B cell (primary cell): ENCODE results near the gene PACRG. TPM values are rescaled to one million over a fixed set of nuclear protein-coding genes. Genes with fewer than 3 reads are reported as not detected.

Experiments
- ATAC-seq: fragments of 200-7000 bp; cut with Tn5 transposase; one replicate; pipeline ENCODE4 v1.10.0; 2021; ENCODE audit warnings: low read depth, mild to moderate bottlenecking, moderate number of reproducible peaks, moderate library complexity
- CTCF ChIA-PET: fragments of 350-600 bp; sonication (Branson Sonifier 250); formaldehyde crosslinking; loops from one replicate; lab custom pipeline; 2021; ENCODE audit warnings: antibody characterized with exemption, inconsistent platforms; lab: Charles Lee
- POLR2A ChIA-PET: fragments of 350-600 bp; sonication (Branson Sonifier 250); formaldehyde crosslinking; loops from one replicate; lab custom pipeline; 2021; ENCODE audit warnings: antibody characterized with exemption; lab: Charles Lee
- DNase-seq: peaks from one replicate; pipeline ENCODE4 v3.0.0; 2013
- H2AFZ ChIP-seq: 2 replicates; pipeline ENCODE4 v1.6.1; 2012; ENCODE audit warnings: mild to moderate bottlenecking, low read depth, low read length; ENCODE audit not compliant: insufficient read depth, poor library complexity, severe bottlenecking
- H3K27ac ChIP-seq, 2 donors: 1 replicate in 1 of 2; 2 replicates in 1 of 2; pipeline ENCODE4 v1.5.1; 2012 to 2013; ENCODE audit warnings: low read length in 2 of 2, mild to moderate bottlenecking in 2 of 2, moderate library complexity in 1 of 2
- H3K27me3 ChIP-seq, 4 experiments: fragments of 200-600 bp in 1 of 4; sonication (generic) in 1 of 4; replicated peaks in 1 of 4; 1 replicate in 2 of 4; 2 replicates in 2 of 4; pipeline versions ENCODE4 v1.6.1 to v1.7.0; 2013 to 2016; ENCODE audit warnings: low read length in 3 of 4, mild to moderate bottlenecking in 2 of 4, mixed read lengths in 1 of 4, moderate library complexity in 1 of 4; ENCODE audit not compliant: insufficient read depth in 4 of 4, control insufficient read depth in 3 of 4; ENCODE audit errors: control extremely low read depth in 1 of 4
- H3K36me3 ChIP-seq, 2 experiments: replicated peaks in 1 of 2; 1 replicate in 1 of 2; 2 replicates in 1 of 2; pipeline versions ENCODE4 v1.6.1 to v1.7.1; 2013; ENCODE audit warnings: low read length in 1 of 2; ENCODE audit not compliant: insufficient read depth in 2 of 2, control insufficient read depth in 1 of 2; ENCODE audit errors: control extremely low read depth in 1 of 2, extremely low read depth in 1 of 2
- H3K4me1 ChIP-seq, 2 donors: fragments of 200-600 bp in 1 of 2; sonication (generic) in 1 of 2; 1 replicate in 1 of 2; 2 replicates in 1 of 2; pipeline versions ENCODE4 v1.5.1 to v1.6.1; 2013 to 2017; ENCODE audit warnings: low read length in 2 of 2; ENCODE audit not compliant: control insufficient read depth in 2 of 2, insufficient read depth in 2 of 2
- H3K4me2 ChIP-seq: replicated peaks from 2 replicates; pipeline ENCODE3; 2012; ENCODE audit warnings: mild to moderate bottlenecking, low read depth, low read length; ENCODE audit not compliant: poor library complexity, severe bottlenecking
- H3K4me3 ChIP-seq, 5 experiments: fragments of 200-600 bp in 1 of 5; sonication (generic) in 1 of 5; 1 replicate in 3 of 5; 2 replicates in 2 of 5; pipeline versions ENCODE4 v1.5.1 to v1.7.0; 2011 to 2016; ENCODE audit warnings: low read length in 4 of 5, mild to moderate bottlenecking in 4 of 5, low read depth in 2 of 5, control low read depth in 1 of 5, moderate library complexity in 1 of 5; ENCODE audit not compliant: insufficient read depth in 1 of 5; ENCODE audit errors: control extremely low read depth in 1 of 5, extremely low read depth in 1 of 5
- H3K79me2 ChIP-seq: fragments of 200-600 bp; sonication (generic); one replicate; pipeline ENCODE4 v1.6.0; 2016; ENCODE audit warnings: low read length; ENCODE audit not compliant: control insufficient read depth, insufficient read depth
- H3K9ac ChIP-seq: fragments of 200-600 bp; sonication (generic); 2 replicates; pipeline ENCODE4 v1.6.1; 2017; ENCODE audit warnings: mild to moderate bottlenecking, low read length, moderate library complexity
- H3K9me3 ChIP-seq, 3 donors: one replicate each; pipeline versions ENCODE4 v1.6.1 to v1.7.1; 2013; ENCODE audit warnings: low read length in 2 of 3; ENCODE audit not compliant: control insufficient read depth in 2 of 3, insufficient read depth in 1 of 3; ENCODE audit errors: control extremely low read depth in 1 of 3
- H4K20me1 ChIP-seq: 2 replicates; pipeline ENCODE4 v1.6.0; 2012; ENCODE audit warnings: mild to moderate bottlenecking, low read length; ENCODE audit not compliant: insufficient read depth, control insufficient read depth, poor library complexity, severe bottlenecking
- H3K27ac Mint-ChIP-seq: one replicate; pipeline ENCODE4 v1.8.0; 2021; ENCODE audit warnings: mixed read lengths
- H3K27me3 Mint-ChIP-seq: one replicate; pipeline ENCODE4 v1.8.0; 2021; ENCODE audit warnings: mixed read lengths
- H3K4me1 Mint-ChIP-seq: one replicate; pipeline ENCODE4 v1.8.0; 2021; ENCODE audit warnings: mixed read lengths
- H3K4me3 Mint-ChIP-seq: one replicate; pipeline ENCODE4 v1.8.0; 2021; ENCODE audit warnings: mixed read lengths
- H3K9me3 Mint-ChIP-seq: one replicate; pipeline ENCODE4 v1.8.0; 2022; ENCODE audit warnings: mixed read lengths; ENCODE audit not compliant: insufficient read depth
- EZH2 ChIP-seq: IDR thresholded peaks from 2 replicates; pipeline ENCODE4 v1.6.1; 2012; ENCODE audit warnings: borderline replicate concordance, low read depth, mild to moderate bottlenecking, moderate library complexity, low read length; ENCODE audit not compliant: insufficient read depth, poor library complexity, severe bottlenecking
- WGBS: methylation state at CpG from one replicate; pipeline ENCODE4 v1.1.5; 2013; ENCODE audit warnings: missing lambda C conversion rate; ENCODE audit not compliant: insufficient coverage; 5-methylcytosine and 5-hydroxymethylcytosine counted together
- intact Hi-C: fragments of 100-400 bp; cut with micrococcal nuclease; formaldehyde crosslinking; loops from one replicate; pipeline ENCODE4 v1.10.0; 2022
- polyA plus RNA-seq: library from polyadenylated mRNA; depleted of rRNA; stranded (reverse); fragments of >200 nt; gene quantifications from 2 replicates; pipeline ENCODE4 v1.2.3, GENCODE V29; 2012
- total RNA-seq, 2 donors: library from RNA; stranded (reverse); fragments of 120-200 nt in 1 of 2; gene quantifications; 1 replicate in 1 of 2; 2 replicates in 1 of 2; pipeline versions ENCODE4 v1.2.3 to v1.2.4, GENCODE V29; 2013 to 2022
- TF ChIP-seq, protein P1 (sequence below): fragments of 200-600 bp; IDR thresholded peaks from one replicate; pipeline ENCODE4 v1.8.0; 2022; ENCODE audit warnings: antibody characterized with exemption, mild to moderate bottlenecking

Gene PACRG
- total and polyA plus RNA-seq, 2 donors (not counting 1 experiment from before 2014, with no cell fraction given) = not detected

DNA sequence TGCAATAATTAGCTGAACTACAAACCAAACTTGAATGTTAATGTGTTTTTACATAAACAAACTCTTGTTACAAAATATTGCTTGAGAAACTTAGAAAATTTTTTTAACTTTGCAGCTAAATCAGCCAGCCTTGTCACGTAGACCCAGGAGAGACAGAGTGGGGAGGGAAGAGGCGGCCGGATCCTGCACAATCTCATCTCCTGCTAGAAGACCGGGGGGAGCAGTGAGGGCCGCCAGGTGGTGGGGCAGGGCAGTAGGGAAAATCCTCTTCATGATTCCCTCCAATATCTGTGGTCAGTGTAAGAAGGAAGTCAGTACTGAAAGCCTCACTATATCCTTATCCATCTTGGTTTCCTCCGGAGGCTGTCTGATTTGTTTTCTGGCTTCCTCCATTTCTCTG is 193.3 kb downstream of the PACRG start:
- H3K4me3 ChIP-seq = no peak overlapping the region
- Mint-ChIP-seq H3K4me3 (no peak overlapping the region), H3K9me3 (no peaks in the 10 kb centered on the region), H3K4me1 (no peaks in the 10 kb centered on the region), H3K27me3 (no peaks in the 10 kb centered on the region), H3K27ac (no peak overlapping the region)
- H3K9me3 ChIP-seq = no peaks in the 10 kb centered on the region
- H4K20me1 ChIP-seq = no peaks in the 10 kb centered on the region
- no peaks in the 10 kb centered on the region for H3K4me1 ChIP-seq
- H3K27ac ChIP-seq = no peak overlapping the region
- no peak for DNase-seq
- no peak overlapping the region for H3K4me2 ChIP-seq
- H3K79me2 ChIP-seq = no peaks in the 10 kb centered on the region
- intact Hi-C loops = no loop called here
- no CpG with 5 or more reads among the region's 6 CpGs for WGBS
- no peaks in the 10 kb centered on the region for H3K36me3 ChIP-seq
- ATAC-seq = no peak
- TF ChIP-seq EZH2 = no peak
- TF ChIP-seq, protein P1, sequence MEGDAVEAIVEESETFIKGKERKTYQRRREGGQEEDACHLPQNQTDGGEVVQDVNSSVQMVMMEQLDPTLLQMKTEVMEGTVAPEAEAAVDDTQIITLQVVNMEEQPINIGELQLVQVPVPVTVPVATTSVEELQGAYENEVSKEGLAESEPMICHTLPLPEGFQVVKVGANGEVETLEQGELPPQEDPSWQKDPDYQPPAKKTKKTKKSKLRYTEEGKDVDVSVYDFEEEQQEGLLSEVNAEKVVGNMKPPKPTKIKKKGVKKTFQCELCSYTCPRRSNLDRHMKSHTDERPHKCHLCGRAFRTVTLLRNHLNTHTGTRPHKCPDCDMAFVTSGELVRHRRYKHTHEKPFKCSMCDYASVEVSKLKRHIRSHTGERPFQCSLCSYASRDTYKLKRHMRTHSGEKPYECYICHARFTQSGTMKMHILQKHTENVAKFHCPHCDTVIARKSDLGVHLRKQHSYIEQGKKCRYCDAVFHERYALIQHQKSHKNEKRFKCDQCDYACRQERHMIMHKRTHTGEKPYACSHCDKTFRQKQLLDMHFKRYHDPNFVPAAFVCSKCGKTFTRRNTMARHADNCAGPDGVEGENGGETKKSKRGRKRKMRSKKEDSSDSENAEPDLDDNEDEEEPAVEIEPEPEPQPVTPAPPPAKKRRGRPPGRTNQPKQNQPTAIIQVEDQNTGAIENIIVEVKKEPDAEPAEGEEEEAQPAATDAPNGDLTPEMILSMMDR = no peak
- no peak overlapping the region for H3K9ac ChIP-seq
- H2AFZ ChIP-seq = no peak overlapping the region
- ChIA-PET POLR2A (no interaction called here), CTCF (no interaction called here)
- no peaks in the 10 kb centered on the region for H3K27me3 ChIP-seq

DNA sequence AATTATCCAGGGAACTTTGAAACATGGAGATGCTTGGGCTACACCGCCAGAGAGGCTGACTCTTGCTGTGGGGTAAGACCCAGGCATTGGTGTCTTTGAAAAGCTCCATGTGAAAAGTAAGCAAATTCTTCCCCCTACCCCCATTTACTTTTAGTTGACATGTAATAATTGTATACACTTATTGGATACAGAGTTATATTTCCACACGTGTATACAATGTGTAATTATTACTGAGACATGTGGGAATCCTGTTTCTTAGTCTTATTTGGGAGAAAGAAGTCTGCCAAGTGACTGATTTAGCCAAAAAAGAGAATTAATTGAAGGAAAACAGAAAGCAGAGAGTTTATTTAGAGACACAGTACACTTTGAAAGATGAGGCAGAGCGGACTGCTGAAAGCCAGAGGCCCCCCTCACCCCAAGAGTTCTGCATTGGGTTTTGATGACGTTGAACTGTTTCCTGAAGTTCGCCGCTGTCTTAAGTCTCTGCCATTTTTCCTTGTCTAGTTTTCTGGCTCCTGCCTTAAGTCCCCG is 193.8 kb downstream of the PACRG start:
- no peaks in the 10 kb centered on the region for H3K4me1 Mint-ChIP-seq
- Histone ChIP-seq H2AFZ (no peak overlapping the region), H3K4me2 (no peak overlapping the region), H3K79me2 (no peaks in the 10 kb centered on the region), H3K4me3 (no peak overlapping the region), H3K9me3 (no peaks in the 10 kb centered on the region), H3K27ac (no peak overlapping the region), H3K4me1 (no peaks in the 10 kb centered on the region), H3K27me3 (no peaks in the 10 kb centered on the region), H3K9ac (no peak overlapping the region), H4K20me1 (no peaks in the 10 kb centered on the region), H3K36me3 (no peaks in the 10 kb centered on the region)
- DNase-seq (no peak), ATAC-seq (no peak)
- H3K27me3 Mint-ChIP-seq = no peaks in the 10 kb centered on the region
- no peak for TF ChIP-seq EZH2
- TF ChIP-seq, protein P1 = no peak
- ChIA-PET POLR2A (no interaction called here), CTCF (no interaction called here)
- H3K9me3 Mint-ChIP-seq = no peaks in the 10 kb centered on the region
- WGBS = 95% methylated on average over 2 of the region's 7 CpGs
- no peak overlapping the region for H3K4me3 Mint-ChIP-seq
- H3K27ac Mint-ChIP-seq = no peak overlapping the region
- intact Hi-C loops = no loop called here
